Measurements from ENCODE around the gene DRD4.
A peak's percentile ranks its signal among the peaks of the same experiment; 100 is the strongest.
"Not testable (repeated sequence)": the region's sequence is repeated elsewhere in the genome, so short reads cannot be mapped to it uniquely, and the experiment has no call there.

DRD4 gene

GRCh38 chr11:645536-645935 is 8.5 kb downstream of the DRD4 start:
- no peak for DNase-seq

DNA sequence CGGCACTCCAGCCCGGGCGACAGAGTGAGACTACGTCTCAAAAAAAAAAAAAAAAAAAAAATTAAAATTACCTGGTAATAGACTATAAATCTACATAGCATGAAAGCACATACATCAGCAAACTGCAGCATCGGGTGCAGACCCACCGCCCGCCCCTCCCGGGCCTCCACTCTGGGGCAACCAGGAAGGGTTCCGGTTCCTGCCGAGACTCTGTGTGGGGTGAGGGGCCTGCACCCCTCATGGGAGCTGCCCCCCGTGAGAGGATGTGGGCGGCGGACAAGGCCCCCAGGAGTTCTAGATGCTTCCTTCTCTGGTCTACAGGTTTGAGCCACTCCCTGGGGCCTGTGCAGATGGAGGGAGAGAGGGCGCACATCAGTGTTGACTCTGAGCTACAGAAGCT is 9.1 kb downstream of the DRD4 start:
- DNase-seq: no peak

DNA sequence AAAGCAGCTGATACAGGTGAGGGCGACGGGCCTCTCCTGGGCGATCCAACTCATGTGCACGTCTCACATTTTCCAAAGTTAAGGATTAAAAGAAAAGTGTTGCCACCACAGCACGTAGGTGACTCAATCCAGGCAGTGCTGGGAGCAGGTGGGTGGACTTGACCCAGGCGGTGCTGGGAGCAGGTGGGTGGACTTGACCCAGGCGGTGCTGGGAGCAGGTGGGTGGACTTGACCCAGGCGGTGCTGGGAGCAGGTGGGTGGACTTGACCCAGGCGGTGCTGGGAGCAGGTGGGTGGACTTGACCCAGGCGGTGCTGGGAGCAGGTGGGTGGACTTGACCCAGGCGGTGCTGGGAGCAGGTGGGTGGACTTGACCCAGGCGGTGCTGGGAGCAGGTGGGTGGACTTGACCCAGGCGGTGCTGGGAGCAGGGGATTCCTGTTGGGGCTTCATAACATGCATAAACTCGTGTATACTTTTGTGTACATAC is 10.6 kb downstream of the DRD4 start:
- not testable (repeated sequence) for DNase-seq

DNA sequence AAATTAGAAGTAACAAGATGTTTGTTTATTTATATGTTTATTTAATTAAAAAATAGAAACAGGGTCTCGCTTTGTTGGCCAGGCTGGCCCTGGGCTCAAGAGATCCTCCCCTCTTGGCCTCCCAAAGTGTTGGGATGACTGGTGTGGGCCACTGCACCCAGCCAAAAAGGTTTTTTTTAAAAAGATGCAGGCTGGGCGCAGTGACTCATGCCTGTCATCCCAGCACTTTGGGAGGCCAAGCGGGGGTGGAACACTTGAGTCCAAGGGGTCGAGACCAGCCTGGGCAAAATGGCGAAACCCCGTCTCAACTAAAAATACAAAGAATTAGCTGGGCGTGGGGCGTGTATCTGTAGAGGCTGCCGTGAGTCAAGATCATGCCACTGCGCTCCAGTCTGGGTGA is 13.4 kb downstream of the DRD4 start:
- no peak for DNase-seq

- DNase-seq: not testable (repeated sequence)
Measured at GRCh38 chr11:653136-653535, 16.1 kb downstream of the DRD4 start.

GRCh38 chr11:653837-654236 is 16.8 kb downstream of the DRD4 start:
- DNase-seq: no peak

- DNase-seq: not testable (repeated sequence)
Measured at GRCh38 chr11:654444-654843, 17.4 kb downstream of the DRD4 start.

DNA sequence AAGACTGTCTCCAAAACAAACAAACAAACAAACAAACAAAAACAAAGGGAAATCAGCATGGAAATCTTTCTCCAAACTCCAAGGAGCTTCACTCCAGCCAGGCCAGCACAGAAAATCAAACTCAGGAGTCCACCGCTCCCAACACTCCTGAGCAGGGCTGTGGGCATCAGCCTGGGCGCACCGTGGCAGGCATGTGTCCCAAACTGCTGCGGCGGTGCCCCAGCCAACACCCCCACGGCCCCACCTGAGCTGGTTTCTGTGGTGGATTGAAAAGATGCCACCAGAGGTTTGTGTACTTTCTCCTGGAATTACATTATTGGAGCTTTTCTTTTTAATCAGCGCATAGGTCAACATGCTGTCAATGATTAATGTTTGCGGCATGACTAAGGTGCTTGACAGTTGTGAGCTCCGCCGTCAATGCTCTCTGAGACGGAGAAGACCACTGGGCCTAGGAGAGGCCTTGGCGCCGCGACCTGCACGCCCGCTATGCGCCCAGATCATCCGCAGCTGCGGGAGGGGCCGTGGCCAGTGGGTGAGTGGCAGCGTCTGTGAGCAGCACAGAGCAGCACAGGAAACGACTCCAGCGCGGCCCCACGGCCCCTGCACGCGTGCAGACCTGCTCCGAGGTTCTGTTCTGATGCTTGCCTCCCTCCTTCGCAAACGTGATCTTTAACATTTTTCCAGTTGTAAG is 18.1 kb downstream of the DRD4 start:
- DNase-seq: no peak

GRCh38 chr11:656426-656825 is 19.4 kb downstream of the DRD4 start:
- DNase-seq: no peak

GRCh38 chr11:656866-657265 is 19.8 kb downstream of the DRD4 start:
- no peak for DNase-seq

GRCh38 chr11:657691-658126 is 20.6 kb downstream of the DRD4 start:
- no peak for DNase-seq

DNA sequence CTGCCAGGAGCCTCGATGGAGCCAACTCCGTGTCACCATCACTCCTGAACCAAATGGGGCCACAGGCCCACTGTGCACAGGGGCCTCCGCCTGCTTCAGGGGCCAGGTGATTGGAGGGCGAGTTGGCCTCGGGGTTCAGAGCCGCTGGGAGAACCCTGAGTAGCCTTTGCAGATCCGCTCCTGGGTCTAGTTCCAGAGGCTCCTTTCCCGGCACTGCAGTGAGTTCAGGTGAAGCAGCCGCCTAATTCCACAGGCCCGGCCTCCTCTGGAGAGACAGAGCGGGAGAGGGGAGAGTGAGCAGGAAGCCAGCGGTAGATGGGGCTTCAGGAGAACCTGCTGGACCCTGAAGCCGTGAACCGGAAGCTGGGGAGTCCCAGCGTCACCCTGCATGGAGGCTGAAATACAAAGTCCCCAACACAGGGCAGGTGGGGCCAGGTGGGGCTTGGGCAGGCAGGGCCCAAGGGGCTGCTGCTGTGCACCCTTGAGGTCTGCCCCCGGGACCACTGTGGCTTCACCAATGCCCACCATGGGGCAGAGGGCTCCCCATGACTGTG is 22.5 kb downstream of the DRD4 start:
- no peak for DNase-seq

DNA sequence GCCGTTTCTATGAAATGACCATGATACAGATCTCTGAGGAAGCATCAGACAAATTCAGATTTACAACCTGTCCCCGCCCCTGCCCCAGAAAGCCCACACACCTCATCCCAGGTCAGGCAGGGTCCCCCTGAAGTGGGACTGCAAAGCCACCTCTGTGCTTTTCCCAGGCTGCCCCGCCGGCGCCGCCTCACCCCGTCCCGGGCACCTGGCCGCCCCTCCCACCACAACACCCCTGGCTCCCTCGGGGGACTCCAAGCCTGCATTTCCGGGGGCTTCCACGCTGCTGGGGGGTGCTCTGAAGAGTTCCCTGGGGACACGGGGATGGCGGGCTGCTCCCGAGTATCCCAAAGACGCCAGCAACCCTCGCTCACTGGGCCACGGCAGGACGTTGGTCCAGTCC is 23.2 kb downstream of the DRD4 start:
- no peak for DNase-seq

GRCh38 chr11:660681-661444 is 23.8 kb downstream of the DRD4 start:
- no peak for DNase-seq

GRCh38 chr11:662689-663274 is 25.7 kb downstream of the DRD4 start:
- peak; percentile 74 for DNase-seq

DNA sequence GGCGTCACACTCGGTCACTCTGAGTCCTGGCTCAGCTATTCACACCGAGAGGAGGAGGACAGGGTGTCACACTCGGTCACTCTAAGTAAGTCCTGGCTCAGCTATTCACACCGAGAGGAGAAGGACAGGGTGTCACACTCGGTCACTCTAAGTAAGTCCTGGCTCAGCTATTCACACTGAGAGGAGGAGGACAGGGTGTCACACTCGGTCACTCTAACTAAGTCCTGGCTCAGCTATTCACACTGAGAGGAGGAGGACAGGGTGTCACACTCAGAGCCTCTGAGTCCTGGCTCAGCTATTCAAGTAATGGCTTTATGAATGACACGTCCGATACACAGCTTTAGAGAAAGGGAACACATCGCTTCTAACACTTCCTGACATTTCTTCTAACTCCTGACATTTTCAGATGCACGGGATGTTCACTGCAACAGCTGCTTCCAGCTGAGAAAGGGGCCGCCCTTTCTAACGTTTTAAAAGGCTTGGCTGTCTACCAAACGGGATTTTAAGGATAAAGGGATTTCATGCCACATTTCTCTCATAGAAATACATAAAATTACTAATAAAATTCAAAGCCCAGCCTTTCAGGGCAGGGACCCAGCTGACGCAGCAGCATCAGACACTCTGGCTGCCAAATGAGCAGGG is 28.1 kb downstream of the DRD4 start:
- DNase-seq: no peak

DNA sequence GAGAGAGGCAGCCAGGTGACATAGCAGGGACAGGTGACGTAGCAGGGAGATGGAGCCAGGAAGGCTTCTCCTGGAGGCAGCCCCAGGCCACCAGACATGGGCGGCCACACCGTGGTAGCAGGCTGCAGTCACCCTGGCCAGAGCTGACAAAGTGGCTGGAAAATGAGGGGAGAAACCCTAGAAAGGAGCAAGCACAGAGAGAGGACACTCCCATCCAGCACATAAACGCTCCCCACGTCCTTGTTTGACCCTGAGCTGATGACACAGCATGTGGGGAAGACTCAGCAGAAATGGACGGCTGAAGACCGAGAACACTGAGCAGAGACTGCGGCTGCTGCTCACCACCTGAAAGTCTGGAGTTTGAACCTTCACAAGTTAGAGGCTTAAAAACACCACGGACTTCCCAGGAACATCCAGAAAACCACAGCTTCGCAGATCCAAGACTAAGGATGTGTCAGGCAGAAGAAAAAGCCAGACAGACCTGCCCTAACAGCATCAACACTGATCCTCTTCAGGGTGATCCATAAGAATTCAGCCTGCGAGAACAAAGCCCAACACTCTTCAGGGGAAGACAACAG is 28.7 kb downstream of the DRD4 start:
- DNase-seq: peak; percentile 76

DNA sequence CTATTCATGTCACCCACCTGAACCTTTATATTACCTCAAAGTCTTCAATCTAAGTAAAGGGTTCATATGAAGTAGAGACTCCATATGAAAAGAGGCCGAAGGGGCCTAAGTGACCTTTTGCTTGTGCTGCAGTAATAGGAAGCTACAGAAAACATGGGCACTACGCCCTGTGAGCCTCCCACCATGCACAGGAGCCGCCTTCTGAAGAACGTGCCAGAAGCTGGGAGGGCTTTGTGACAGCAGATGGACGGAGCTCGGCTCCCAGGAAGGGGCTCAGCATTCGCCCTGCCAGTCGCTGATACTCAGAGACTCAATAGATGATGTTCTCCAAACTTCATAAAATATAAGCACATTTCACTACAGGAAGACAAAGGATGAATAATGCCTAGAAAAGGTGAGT is 36.8 kb downstream of the DRD4 start:
- DNase-seq: no peak

- no peak for DNase-seq
Measured at GRCh38 chr11:674406-674805, 37.3 kb downstream of the DRD4 start.

- no peak for DNase-seq
Measured at GRCh38 chr11:678297-678696, 41.2 kb downstream of the DRD4 start.

GRCh38 chr11:679271-680207 is 42.5 kb downstream of the DRD4 start:
- no peak for DNase-seq

DNA sequence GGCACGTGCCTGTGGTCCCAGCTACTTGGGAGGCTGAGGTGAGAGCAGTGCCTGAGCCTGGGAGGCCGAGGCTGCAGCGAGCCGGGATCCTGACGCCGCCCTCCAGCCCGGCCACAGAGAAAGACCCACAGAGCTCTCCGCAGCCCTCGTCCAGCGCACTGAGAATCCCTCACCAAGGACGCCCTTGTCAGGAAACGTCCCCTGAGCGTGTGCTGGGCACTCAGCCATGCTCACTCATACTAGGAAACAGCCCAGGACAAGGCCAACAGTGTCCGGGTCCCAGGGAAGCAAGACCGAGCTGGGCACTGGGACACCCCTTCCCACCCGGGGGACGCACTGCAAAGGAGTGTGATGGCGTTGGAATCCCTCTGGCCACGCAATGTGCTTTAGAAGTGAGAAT is 43.4 kb downstream of the DRD4 start:
- no peak for DNase-seq
